ENCODE data around the gene TDRD10.
"Not testable (repeated sequence)": the region's sequence is repeated elsewhere in the genome, so short reads cannot be mapped to it uniquely, and the experiment has no call there.

TDRD10 gene

GRCh38 chr1:154485910-154486496 lies 16.0 kb upstream of the TDRD10 start:
- Histone ChIP-seq H3K36me3 (replicated peaks; ENCODE audit: low read depth, low read length) (no peaks in the 10 kb centered on the region), H3K4me2 (ENCODE audit: low read length) (no peak overlapping the region), H2AFZ (ENCODE audit: low read depth, low read length) (no peak overlapping the region), H3K4me1 (ENCODE audit: low read length) (no peaks in the 10 kb centered on the region), H3K27me3 (ENCODE audit: low read depth, low read length) (peaks cover 22% of the 10 kb centered on the region), H3K4me3 (ENCODE audit: low read length) (no peak overlapping the region), H3K9me3 (ENCODE audit: insufficient read depth, low read length) (no peaks in the 10 kb centered on the region), H3K79me2 (ENCODE audit: low read length) (no peaks in the 10 kb centered on the region), H3K9ac (ENCODE audit: low read length) (no peak overlapping the region), H3K27ac (ENCODE audit: low read length) (no peak overlapping the region), H4K20me1 (ENCODE audit: insufficient read depth, low read length) (no peaks in the 10 kb centered on the region)
- TF ChIP-seq, protein P1, sequence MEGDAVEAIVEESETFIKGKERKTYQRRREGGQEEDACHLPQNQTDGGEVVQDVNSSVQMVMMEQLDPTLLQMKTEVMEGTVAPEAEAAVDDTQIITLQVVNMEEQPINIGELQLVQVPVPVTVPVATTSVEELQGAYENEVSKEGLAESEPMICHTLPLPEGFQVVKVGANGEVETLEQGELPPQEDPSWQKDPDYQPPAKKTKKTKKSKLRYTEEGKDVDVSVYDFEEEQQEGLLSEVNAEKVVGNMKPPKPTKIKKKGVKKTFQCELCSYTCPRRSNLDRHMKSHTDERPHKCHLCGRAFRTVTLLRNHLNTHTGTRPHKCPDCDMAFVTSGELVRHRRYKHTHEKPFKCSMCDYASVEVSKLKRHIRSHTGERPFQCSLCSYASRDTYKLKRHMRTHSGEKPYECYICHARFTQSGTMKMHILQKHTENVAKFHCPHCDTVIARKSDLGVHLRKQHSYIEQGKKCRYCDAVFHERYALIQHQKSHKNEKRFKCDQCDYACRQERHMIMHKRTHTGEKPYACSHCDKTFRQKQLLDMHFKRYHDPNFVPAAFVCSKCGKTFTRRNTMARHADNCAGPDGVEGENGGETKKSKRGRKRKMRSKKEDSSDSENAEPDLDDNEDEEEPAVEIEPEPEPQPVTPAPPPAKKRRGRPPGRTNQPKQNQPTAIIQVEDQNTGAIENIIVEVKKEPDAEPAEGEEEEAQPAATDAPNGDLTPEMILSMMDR (IDR thresholded peaks at IDR 0.05; ENCODE audit: low read depth, low read length), result no peak
- TF ChIP-seq EZH2phosphoT487 (IDR thresholded peaks at IDR 0.05; ENCODE audit: low read depth), result no peak

DNA sequence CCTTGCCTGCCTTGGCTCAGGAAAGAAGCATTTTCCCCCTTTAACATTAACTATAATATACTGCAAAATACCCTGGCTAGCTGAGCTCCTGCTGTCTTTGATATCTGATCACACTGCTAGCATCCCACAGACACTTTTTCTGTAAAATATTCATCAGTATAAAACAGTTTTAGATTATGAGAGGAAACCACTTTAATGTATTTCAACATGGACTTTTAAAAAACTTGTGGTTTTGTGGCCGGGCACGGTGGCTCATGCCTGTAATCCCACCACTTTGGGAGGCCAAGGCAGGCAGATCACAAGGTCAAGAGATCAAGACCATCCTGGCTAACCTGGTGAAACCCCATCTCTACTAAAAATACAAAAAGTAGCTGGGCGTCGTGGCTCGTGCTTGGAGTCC lies 15.3 kb upstream of the TDRD10 start:
- not testable (repeated sequence) for H3K27ac ChIP-seq (ENCODE audit: low read length); H3K4me3 ChIP-seq (ENCODE audit: low read length); H3K36me3 ChIP-seq (replicated peaks; ENCODE audit: low read depth, low read length); H3K79me2 ChIP-seq (ENCODE audit: low read length); H2AFZ ChIP-seq (ENCODE audit: low read depth, low read length); H3K4me2 ChIP-seq (ENCODE audit: low read length); H4K20me1 ChIP-seq (ENCODE audit: insufficient read depth, low read length); H3K9me3 ChIP-seq (ENCODE audit: insufficient read depth, low read length); H3K4me1 ChIP-seq (ENCODE audit: low read length); H3K9ac ChIP-seq (ENCODE audit: low read length)
- H3K27me3 ChIP-seq (ENCODE audit: low read depth, low read length), result peaks cover 28% of the 10 kb centered on the region

DNA sequence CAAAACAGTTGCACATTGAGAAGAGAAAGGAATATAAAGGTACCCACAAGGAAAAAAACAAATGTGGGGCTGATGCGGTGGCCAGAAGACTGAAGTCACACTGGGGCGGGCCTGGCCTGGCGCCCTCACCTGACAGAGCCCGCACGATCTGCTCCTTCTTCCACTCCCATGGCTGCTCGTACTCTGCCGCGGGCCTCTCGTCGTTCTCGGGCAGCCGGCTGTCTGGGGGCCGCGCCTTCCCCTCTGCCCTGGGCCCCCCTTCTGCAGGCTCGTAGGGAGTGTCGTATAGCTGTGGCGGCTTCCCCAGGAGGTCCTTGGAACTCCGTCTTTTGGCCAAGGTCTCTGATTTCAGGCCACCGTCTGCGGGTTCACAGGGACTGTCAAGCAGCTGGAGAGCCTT lies 13.1 kb upstream of the TDRD10 start:
- peaks cover 21% of the 10 kb centered on the region for H3K27me3 ChIP-seq (ENCODE audit: low read depth, low read length)
- no peaks in the 10 kb centered on the region for H3K36me3 ChIP-seq (replicated peaks; ENCODE audit: low read depth, low read length)
- no peak overlapping the region for H3K4me2 ChIP-seq (ENCODE audit: low read length)
- TF ChIP-seq, protein P1 (IDR thresholded peaks at IDR 0.05; ENCODE audit: low read depth, low read length), result no peak
- no peak for TF ChIP-seq EZH2phosphoT487 (IDR thresholded peaks at IDR 0.05; ENCODE audit: low read depth)
- peaks cover 20% of the 10 kb centered on the region for H3K4me1 ChIP-seq (ENCODE audit: low read length)
- H3K9ac ChIP-seq (ENCODE audit: low read length), result no peak overlapping the region
- H3K27ac ChIP-seq (ENCODE audit: low read length), result no peak overlapping the region
- H3K4me3 ChIP-seq (ENCODE audit: low read length), result no peak overlapping the region
- H4K20me1 ChIP-seq (ENCODE audit: insufficient read depth, low read length), result no peaks in the 10 kb centered on the region
- no peaks in the 10 kb centered on the region for H3K9me3 ChIP-seq (ENCODE audit: insufficient read depth, low read length)
- no peaks in the 10 kb centered on the region for H3K79me2 ChIP-seq (ENCODE audit: low read length)
- H2AFZ ChIP-seq (ENCODE audit: low read depth, low read length), result no peak overlapping the region

DNA sequence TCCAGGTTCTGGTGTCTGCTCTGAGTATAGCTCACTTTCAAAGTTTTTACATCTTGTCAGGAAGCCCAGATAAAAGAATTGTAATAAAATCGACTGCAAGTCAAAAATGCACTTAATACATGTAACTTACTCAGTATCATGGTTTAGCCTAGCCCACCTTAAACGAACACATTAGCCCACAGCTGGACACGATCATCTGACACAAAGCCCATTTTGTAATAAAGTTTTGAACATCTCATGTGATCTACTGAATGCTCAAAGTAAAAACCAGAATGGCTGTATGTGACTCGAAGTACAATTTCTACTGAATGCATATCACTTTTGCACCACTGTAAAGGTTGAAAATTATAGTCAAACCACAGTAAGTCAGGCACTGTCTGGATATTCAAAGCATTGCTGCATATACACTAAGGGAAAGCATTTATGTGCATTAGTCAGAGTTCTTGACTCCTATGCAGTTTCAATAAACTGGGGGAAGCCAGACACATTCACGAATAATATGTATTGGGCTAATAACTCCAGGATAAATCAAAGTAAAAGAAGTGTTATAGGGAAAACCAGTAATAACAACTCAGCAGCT lies 12.2 kb upstream of the TDRD10 start:
- Histone ChIP-seq H4K20me1 (ENCODE audit: insufficient read depth, low read length) (no peaks in the 10 kb centered on the region), H3K27ac (ENCODE audit: low read length) (no peak overlapping the region), H3K4me3 (ENCODE audit: low read length) (no peak overlapping the region), H3K36me3 (replicated peaks; ENCODE audit: low read depth, low read length) (no peaks in the 10 kb centered on the region), H3K4me2 (ENCODE audit: low read length) (no peak overlapping the region), H3K9ac (ENCODE audit: low read length) (no peak overlapping the region), H3K4me1 (ENCODE audit: low read length) (peaks cover 20% of the 10 kb centered on the region), H2AFZ (ENCODE audit: low read depth, low read length) (no peak overlapping the region), H3K9me3 (ENCODE audit: insufficient read depth, low read length) (no peaks in the 10 kb centered on the region), H3K27me3 (ENCODE audit: low read depth, low read length) (peaks cover 21% of the 10 kb centered on the region), H3K79me2 (ENCODE audit: low read length) (no peaks in the 10 kb centered on the region)
- TF ChIP-seq EZH2phosphoT487 (IDR thresholded peaks at IDR 0.05; ENCODE audit: low read depth), result no peak
- TF ChIP-seq, protein P1 (IDR thresholded peaks at IDR 0.05; ENCODE audit: low read depth, low read length), result no peak
